Suprapubic skin (tissue), 3 donors: Measurements from ENCODE around the gene C17orf75.

Source experiments
- EP300 ChIP-seq: sonication (generic); formaldehyde crosslinking; IDR thresholded peaks from one replicate; pipeline ENCODE4 v1.6.1; 2017; ENCODE audit warnings: antibody characterized with exemption
- POLR2A ChIP-seq, 2 donors: fragments of 450-650 bp; IDR thresholded peaks; one replicate each; pipeline ENCODE4 v1.6.1; 2017; ENCODE audit warnings: antibody characterized with exemption in 2 of 2, mild to moderate bottlenecking in 2 of 2, moderate library complexity in 2 of 2
- TF ChIP-seq, protein P1 (sequence below), 2 donors: fragments of 200-600 bp in 1 of 2; fragments of 450-650 bp in 1 of 2; sonication (generic) in 1 of 2; IDR thresholded peaks; one replicate each; pipeline ENCODE4 v1.5.1; 2016 to 2019; ENCODE audit warnings: antibody characterized with exemption in 2 of 2, mild to moderate bottlenecking in 1 of 2, moderate library complexity in 1 of 2

DNA sequence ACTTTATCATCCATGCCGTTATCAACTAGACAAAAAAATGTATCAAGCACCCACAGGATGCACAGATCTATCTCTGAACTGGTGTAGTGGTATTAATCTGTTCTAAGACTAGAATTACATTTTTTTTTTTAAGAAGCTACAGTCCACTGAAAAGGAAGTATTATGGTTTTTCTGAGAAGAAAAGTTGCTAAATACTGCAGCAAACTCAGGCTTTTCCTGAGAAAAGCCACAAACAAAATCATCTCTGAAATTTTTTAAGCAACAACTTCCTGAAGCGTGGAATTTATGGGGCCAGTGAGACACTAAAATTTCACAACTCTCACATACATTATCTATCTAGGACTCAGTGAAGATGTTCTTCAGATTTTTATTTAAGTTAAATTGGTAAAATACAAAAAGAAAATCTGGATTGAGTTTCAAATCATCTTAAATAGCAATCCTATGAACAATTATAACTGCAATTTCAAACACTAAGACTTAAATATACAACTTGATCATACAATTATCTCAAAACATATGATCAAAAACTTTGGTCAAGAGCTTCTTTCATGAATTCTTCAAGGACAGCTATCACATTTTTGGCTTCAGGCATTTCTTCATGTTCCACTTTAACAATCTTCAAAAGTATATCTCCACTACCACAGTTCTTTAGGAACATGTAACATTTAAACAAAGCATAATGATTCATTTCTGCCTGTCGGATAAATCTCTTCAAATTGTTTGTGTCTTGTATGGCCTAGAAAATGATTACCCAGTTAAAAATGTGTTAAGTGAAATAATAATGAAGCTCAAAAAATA is 10.5 kb downstream of the C17orf75 start:
- TF ChIP-seq, protein P1, sequence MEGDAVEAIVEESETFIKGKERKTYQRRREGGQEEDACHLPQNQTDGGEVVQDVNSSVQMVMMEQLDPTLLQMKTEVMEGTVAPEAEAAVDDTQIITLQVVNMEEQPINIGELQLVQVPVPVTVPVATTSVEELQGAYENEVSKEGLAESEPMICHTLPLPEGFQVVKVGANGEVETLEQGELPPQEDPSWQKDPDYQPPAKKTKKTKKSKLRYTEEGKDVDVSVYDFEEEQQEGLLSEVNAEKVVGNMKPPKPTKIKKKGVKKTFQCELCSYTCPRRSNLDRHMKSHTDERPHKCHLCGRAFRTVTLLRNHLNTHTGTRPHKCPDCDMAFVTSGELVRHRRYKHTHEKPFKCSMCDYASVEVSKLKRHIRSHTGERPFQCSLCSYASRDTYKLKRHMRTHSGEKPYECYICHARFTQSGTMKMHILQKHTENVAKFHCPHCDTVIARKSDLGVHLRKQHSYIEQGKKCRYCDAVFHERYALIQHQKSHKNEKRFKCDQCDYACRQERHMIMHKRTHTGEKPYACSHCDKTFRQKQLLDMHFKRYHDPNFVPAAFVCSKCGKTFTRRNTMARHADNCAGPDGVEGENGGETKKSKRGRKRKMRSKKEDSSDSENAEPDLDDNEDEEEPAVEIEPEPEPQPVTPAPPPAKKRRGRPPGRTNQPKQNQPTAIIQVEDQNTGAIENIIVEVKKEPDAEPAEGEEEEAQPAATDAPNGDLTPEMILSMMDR (IDR thresholded peaks at IDR 0.05) = no peak
- no peak for TF ChIP-seq EP300
- TF ChIP-seq POLR2A (IDR thresholded peaks at IDR 0.05) = no peak
